Trophoblast cell (in vitro differentiated cells and primary cell): ENCODE measurements around the gene FHL2.

Experiments used
- DNase-seq, 2 donors: peaks; one replicate each; pipeline ENCODE4 v3.0.0-alpha.2; 2016
- H2AFZ ChIP-seq: 2 replicates; pipeline ENCODE4 v1.6.1; 2013; ENCODE audit warnings: low read length, moderate library complexity, mild to moderate bottlenecking; ENCODE audit not compliant: insufficient read depth, poor library complexity
- H2AK5ac ChIP-seq: 2 replicates; pipeline ENCODE4 v1.6.1; 2013; ENCODE audit warnings: mild to moderate bottlenecking, low read length
- H2BK120ac ChIP-seq: 2 replicates; pipeline ENCODE4 v1.6.1; 2013; ENCODE audit warnings: low read length, mild to moderate bottlenecking, moderate library complexity; ENCODE audit not compliant: insufficient read depth, poor library complexity
- H2BK12ac ChIP-seq: 2 replicates; pipeline ENCODE4 v1.6.1; 2013; ENCODE audit warnings: mild to moderate bottlenecking, low read length, moderate library complexity
- H2BK5ac ChIP-seq: 2 replicates; pipeline ENCODE4 v1.6.1; 2013; ENCODE audit warnings: low read length, low read depth, moderate library complexity, mild to moderate bottlenecking; ENCODE audit not compliant: poor library complexity
- H3K14ac ChIP-seq: 2 replicates; pipeline ENCODE4 v1.6.1; 2013; ENCODE audit warnings: mild to moderate bottlenecking, low read length
- H3K18ac ChIP-seq: 2 replicates; pipeline ENCODE4 v1.6.1; 2013; ENCODE audit warnings: mild to moderate bottlenecking, low read length
- H3K23ac ChIP-seq: 2 replicates; pipeline ENCODE4 v1.6.1; 2013; ENCODE audit warnings: low read length
- H3K27ac ChIP-seq: 2 replicates; pipeline ENCODE4 v1.5.1; 2013; ENCODE audit warnings: low read depth, mild to moderate bottlenecking, inconsistent platforms, low read length, moderate library complexity
- H3K27me3 ChIP-seq: 2 replicates; pipeline ENCODE4 v1.6.1; 2013; ENCODE audit warnings: inconsistent platforms, mild to moderate bottlenecking, low read length, moderate library complexity; ENCODE audit not compliant: insufficient read depth
- H3K36me3 ChIP-seq, 2 experiments: 1 replicate in 1 of 2; 2 replicates in 1 of 2; pipeline ENCODE4 v1.6.1; 2013; ENCODE audit warnings: low read length in 2 of 2, mild to moderate bottlenecking in 2 of 2, moderate library complexity in 1 of 2; ENCODE audit not compliant: insufficient read depth in 2 of 2, control insufficient read depth in 1 of 2
- H3K4ac ChIP-seq: 2 replicates; pipeline ENCODE4 v1.6.1; 2013; ENCODE audit warnings: low read depth, mild to moderate bottlenecking, low read length, moderate library complexity
- H3K4me1 ChIP-seq, 2 experiments: 1 replicate in 1 of 2; 2 replicates in 1 of 2; pipeline ENCODE4 v1.6.1; 2013; ENCODE audit warnings: low read length in 2 of 2, mild to moderate bottlenecking in 2 of 2, moderate library complexity in 1 of 2; ENCODE audit not compliant: insufficient read depth in 2 of 2, control insufficient read depth in 1 of 2
- H3K4me2 ChIP-seq: 2 replicates; pipeline ENCODE4 v1.6.1; 2013; ENCODE audit warnings: inconsistent platforms, mild to moderate bottlenecking, low read length, moderate library complexity
- H3K4me3 ChIP-seq: 2 replicates; pipeline ENCODE4 v1.5.1; 2013; ENCODE audit warnings: mild to moderate bottlenecking, low read depth, low read length, inconsistent platforms
- H3K79me1 ChIP-seq: one replicate; pipeline ENCODE4 v1.6.1; 2013; ENCODE audit warnings: low read length
- H3K79me2 ChIP-seq: 2 replicates; pipeline ENCODE4 v1.6.1; 2013; ENCODE audit warnings: low read length, mild to moderate bottlenecking; ENCODE audit not compliant: control insufficient read depth, insufficient read depth, poor library complexity
- H3K9ac ChIP-seq: 2 replicates; pipeline ENCODE4 v1.6.1; 2013; ENCODE audit warnings: mild to moderate bottlenecking, low read length
- H3K9me3 ChIP-seq: 2 replicates; pipeline ENCODE4 v1.6.1; 2013; ENCODE audit warnings: low read depth, mild to moderate bottlenecking, control low read depth, inconsistent platforms, low read length; ENCODE audit not compliant: insufficient read depth
- H4K12ac ChIP-seq: 2 replicates; pipeline ENCODE4 v1.6.1; 2013; ENCODE audit warnings: low read depth, mild to moderate bottlenecking, low read length, moderate library complexity
- H4K8ac ChIP-seq: 2 replicates; pipeline ENCODE4 v1.6.1; 2013; ENCODE audit warnings: low read depth, mild to moderate bottlenecking, low read length, moderate library complexity
- H4K91ac ChIP-seq: one replicate; pipeline ENCODE4 v1.6.1; 2013; ENCODE audit warnings: low read depth, mild to moderate bottlenecking, low read length, moderate library complexity
- WGBS: extraction: QIAGEN DNeasy Blood & Tissue Kit; methylation state at CpG from one replicate; pipeline ENCODE4 v1.1.7; 2013; ENCODE audit warnings: missing lambda C conversion rate; ENCODE audit not compliant: insufficient read length, insufficient coverage; ENCODE audit errors: extremely low coverage; 5-methylcytosine and 5-hydroxymethylcytosine counted together

FHL2 gene

DNA sequence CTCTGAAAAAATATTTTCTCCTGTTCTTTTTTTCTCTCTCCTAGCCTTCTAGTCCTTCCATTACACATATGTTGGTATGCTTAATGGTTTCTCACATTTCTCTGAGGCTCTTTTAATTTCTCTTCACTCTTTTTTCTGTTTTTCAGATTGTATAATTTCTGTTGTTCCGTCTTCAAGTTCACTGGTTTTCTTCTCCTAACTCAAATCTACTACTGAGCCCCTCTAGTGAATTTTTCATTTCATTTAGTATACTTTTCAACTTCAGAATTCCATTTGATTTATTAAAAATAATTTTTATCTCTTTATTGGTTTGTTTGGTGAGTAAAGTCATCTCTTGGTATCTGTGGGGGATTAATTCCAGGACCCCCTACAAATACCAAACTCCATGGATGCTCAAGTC is 41.7 kb downstream of the FHL2 start:
- Histone ChIP-seq H3K27me3 (no peaks in the 10 kb centered on the region), H2AFZ (no peak overlapping the region), H3K4me3 (no peak overlapping the region), H2BK5ac (no peak overlapping the region), H3K9me3 (no peaks in the 10 kb centered on the region), H4K12ac (no peak overlapping the region), H4K8ac (no peak overlapping the region), H3K4me2 (no peak overlapping the region), H3K79me2 (no peaks in the 10 kb centered on the region), H3K14ac (no peak overlapping the region), H3K18ac (no peak overlapping the region), H2AK5ac (no peak overlapping the region), H3K79me1 (no peaks in the 10 kb centered on the region), H2BK12ac (no peak overlapping the region), H3K4ac (no peak overlapping the region), H2BK120ac (no peak overlapping the region), H3K4me1 (no peaks in the 10 kb centered on the region), H3K9ac (no peak overlapping the region), H3K36me3 (peaks cover 16 to 30% of the 10 kb centered on the region in 2 experiments), H3K23ac (no peak overlapping the region), H3K27ac (no peak overlapping the region), H4K91ac (no peak overlapping the region)
- no CpG with 5 or more reads among the region's 1 CpG for WGBS
- peak in 1 of 2 donors; percentile 42 for DNase-seq

DNA sequence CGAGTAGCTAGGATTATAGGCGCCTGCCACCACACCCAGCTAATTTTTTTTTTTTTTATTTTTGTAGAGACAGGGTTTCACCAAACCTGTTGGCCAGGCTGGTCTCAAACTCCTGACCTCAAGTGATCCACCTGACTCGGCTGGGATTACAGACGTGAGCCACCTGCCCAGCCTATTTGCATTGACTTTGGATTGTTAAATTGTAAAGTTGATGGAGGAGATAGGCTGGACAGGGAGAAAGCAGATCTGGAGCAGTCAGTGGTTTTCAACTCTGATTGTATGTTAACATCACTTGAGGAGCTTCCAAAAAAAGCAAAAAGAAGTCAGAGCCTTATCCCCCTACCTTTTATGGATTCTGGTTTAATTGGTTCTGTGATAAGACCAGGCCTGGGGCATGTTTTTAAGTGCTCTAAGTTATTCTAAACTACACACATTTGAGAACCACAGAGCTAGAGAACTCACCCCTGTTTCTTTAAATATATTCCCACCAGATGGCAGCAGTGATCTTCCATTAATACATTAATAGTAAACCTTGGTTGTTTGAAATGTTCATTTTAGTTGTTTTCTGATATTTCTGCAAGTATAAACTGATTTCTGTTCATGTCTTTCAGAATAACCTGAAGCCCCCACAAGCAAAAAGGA is 54.0 kb downstream of the FHL2 start:
- peak in 1 of 2 donors; percentile 85 for DNase-seq
- Histone ChIP-seq H3K27ac (no peak overlapping the region), H3K4me2 (no peak overlapping the region), H3K27me3 (no peaks in the 10 kb centered on the region), H3K4me1 (no peaks in the 10 kb centered on the region), H3K79me1 (no peaks in the 10 kb centered on the region), H3K23ac (no peak overlapping the region), H3K36me3 (peaks cover 18 to 38% of the 10 kb centered on the region in 2 experiments), H3K4ac (no peak overlapping the region), H2AFZ (no peak overlapping the region), H3K18ac (no peak overlapping the region), H2AK5ac (no peak overlapping the region), H3K79me2 (no peaks in the 10 kb centered on the region), H3K14ac (no peak overlapping the region), H3K9me3 (no peaks in the 10 kb centered on the region), H2BK12ac (no peak overlapping the region), H4K12ac (no peak overlapping the region), H3K9ac (no peak overlapping the region), H3K4me3 (no peak overlapping the region), H2BK120ac (no peak overlapping the region), H4K91ac (no peak overlapping the region), H2BK5ac (no peak overlapping the region), H4K8ac (no peak overlapping the region)
- WGBS, result no CpG with 5 or more reads among the region's 4 CpGs

DNA sequence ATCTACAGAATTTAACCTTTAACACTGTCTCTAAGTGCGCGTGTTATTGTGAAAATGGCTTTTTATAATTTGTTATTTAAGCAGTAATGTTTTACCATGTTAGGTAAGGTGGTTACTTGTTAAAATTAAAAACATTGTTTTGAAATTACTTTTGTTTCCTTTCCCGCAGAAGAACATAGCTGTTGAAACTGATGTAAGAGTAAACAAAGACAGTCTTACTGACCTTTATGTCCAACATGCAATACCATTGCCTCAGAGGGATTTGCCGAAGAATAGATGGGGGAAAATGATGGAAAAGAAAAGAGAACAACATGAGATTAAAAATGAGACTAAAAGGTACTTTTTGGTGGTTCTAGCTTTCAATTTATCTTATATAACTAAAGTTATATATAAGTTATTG is 59.4 kb downstream of the FHL2 start:
- Histone ChIP-seq H2BK12ac (no peak overlapping the region), H3K4me3 (no peak overlapping the region), H3K4me1 (peaks cover 0 to 1% of the 10 kb centered on the region in 2 experiments), H3K27ac (no peak overlapping the region), H3K14ac (no peak overlapping the region), H3K27me3 (no peaks in the 10 kb centered on the region), H4K8ac (no peak overlapping the region), H2BK5ac (no peak overlapping the region), H3K79me1 (peaks cover 7% of the 10 kb centered on the region), H4K12ac (no peak overlapping the region), H3K36me3 (peaks cover 8 to 19% of the 10 kb centered on the region in 2 experiments), H2BK120ac (no peak overlapping the region), H3K4me2 (no peak overlapping the region), H3K79me2 (peaks cover 8% of the 10 kb centered on the region), H2AFZ (no peak overlapping the region), H3K9ac (no peak overlapping the region), H3K4ac (peak overlapping the region; percentile 55), H3K9me3 (no peaks in the 10 kb centered on the region), H3K18ac (no peak overlapping the region), H4K91ac (no peak overlapping the region), H3K23ac (no peak overlapping the region), H2AK5ac (no peak overlapping the region)
- WGBS, result no CpG with 5 or more reads among the region's 4 CpGs
- DNase-seq, result no peak

DNA sequence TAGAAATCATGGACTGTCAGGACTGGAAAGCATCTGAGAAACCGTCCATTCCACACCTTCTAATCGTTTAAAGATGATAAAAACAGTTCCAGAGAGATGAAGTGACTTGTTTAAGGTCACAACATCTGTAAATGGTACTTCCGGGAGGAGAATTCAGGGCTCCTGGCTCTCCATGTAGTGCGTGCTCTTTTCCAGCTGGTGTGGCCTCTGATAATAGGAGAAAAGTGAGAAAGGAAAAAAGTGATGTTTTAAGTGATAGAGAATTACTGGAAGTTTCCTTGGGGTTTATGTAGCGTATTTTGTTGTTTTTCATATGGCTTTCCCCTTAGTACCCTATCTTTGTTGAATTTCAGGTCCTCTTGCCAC is 60.8 kb downstream of the FHL2 start:
- Histone ChIP-seq H3K4me3 (peak overlapping the region; percentile 89), H3K9ac (peak overlapping the region; percentile 86), H4K91ac (no peak overlapping the region), H3K36me3 (peaks cover 5 to 17% of the 10 kb centered on the region in 2 experiments), H2AFZ (peak overlapping the region; percentile 77), H3K27me3 (no peaks in the 10 kb centered on the region), H3K79me2 (peaks cover 8% of the 10 kb centered on the region), H3K4ac (peak overlapping the region; percentile 96), H2BK12ac (no peak overlapping the region), H2BK120ac (no peak overlapping the region), H3K9me3 (no peaks in the 10 kb centered on the region), H3K18ac (peak overlapping the region; percentile 64), H3K4me1 (peaks cover 0 to 1% of the 10 kb centered on the region in 2 experiments), H2BK5ac (no peak overlapping the region), H3K4me2 (peak overlapping the region; percentile 63), H4K12ac (no peak overlapping the region), H2AK5ac (no peak overlapping the region), H3K79me1 (peaks cover 7% of the 10 kb centered on the region), H3K27ac (no peak overlapping the region), H3K23ac (no peak overlapping the region), H3K14ac (no peak overlapping the region), H4K8ac (peak overlapping the region; percentile 90)
- 100% methylated on average over 1 of the region's 5 CpGs for WGBS
- DNase-seq, result peak in 1 of 2 donors; percentile 33
